H7 (cell line): ENCODE results near the gene PRPH2. TPM values are rescaled to one million over a fixed set of nuclear protein-coding genes. Genes with fewer than 3 reads are reported as not detected.
"Not testable (repeated sequence)": the region's sequence is repeated elsewhere in the genome, so short reads cannot be mapped to it uniquely, and the experiment has no call there.

Experiments
- DNase-seq: peaks from one replicate; pipeline ENCODE4 v3.0.0; 2012
- H3K27me3 ChIP-seq: 2 replicates; pipeline ENCODE4 v1.6.0; 2011; ENCODE audit warnings: mild to moderate bottlenecking, low read length; ENCODE audit not compliant: control insufficient read depth, insufficient read depth
- H3K36me3 ChIP-seq: replicated peaks from 2 replicates; pipeline ENCODE4 v1.5.1; 2011; ENCODE audit warnings: low read length; ENCODE audit not compliant: control insufficient read depth, insufficient read depth
- H3K4me3 ChIP-seq: 2 replicates; pipeline ENCODE4 v1.5.1; 2011; ENCODE audit warnings: low read depth, mild to moderate bottlenecking, control low read depth, low read length, moderate library complexity; ENCODE audit not compliant: insufficient read depth
- total RNA-seq: library from RNA; depleted of rRNA; stranded (reverse); fragments of >200 nt; shearing (Covaris generic); gene quantifications from 2 replicates; pipeline ENCODE4 v1.2.3, GENCODE V29; 2014

The PRPH2 gene
- total RNA-seq, 1 experiment from 2014 or later: 1.2 TPM

GRCh38 chr6:42724825-42725224, 2.4 kb upstream of the PRPH2 start:
- H3K36me3 ChIP-seq: no peaks in the 10 kb centered on the region
- DNase-seq: no peak
- H3K4me3 ChIP-seq: no peak overlapping the region
- H3K27me3 ChIP-seq: no peaks in the 10 kb centered on the region

GRCh38 chr6:42720739-42721138, 1.7 kb downstream of the PRPH2 start:
- no peak for DNase-seq
- Histone ChIP-seq H3K4me3 (no peak overlapping the region), H3K36me3 (no peaks in the 10 kb centered on the region), H3K27me3 (no peaks in the 10 kb centered on the region)

GRCh38 chr6:42715871-42716270, 6.5 kb downstream of the PRPH2 start:
- no peak overlapping the region for H3K4me3 ChIP-seq
- H3K36me3 ChIP-seq: no peaks in the 10 kb centered on the region
- DNase-seq: no peak
- no peaks in the 10 kb centered on the region; the same call in 1 of the 2 replicates for H3K27me3 ChIP-seq

- DNase-seq: no peak
Observed at GRCh38 chr6:42714098-42714761, 8.2 kb downstream of the PRPH2 start.

GRCh38 chr6:42711930-42712329, 10.5 kb downstream of the PRPH2 start:
- no peak overlapping the region for H3K4me3 ChIP-seq
- no peaks in the 10 kb centered on the region; the same call in 1 of the 2 replicates for H3K27me3 ChIP-seq
- no peak for DNase-seq
- no peaks in the 10 kb centered on the region for H3K36me3 ChIP-seq

More at GRCh38 chr6:42714098-42714761, 8.2 kb downstream of the PRPH2 start:
- no peaks in the 10 kb centered on the region; the same call in 1 of the 2 replicates for H3K27me3 ChIP-seq
- no peaks in the 10 kb centered on the region for H3K36me3 ChIP-seq
- H3K4me3 ChIP-seq: no peak overlapping the region

- Histone ChIP-seq H3K4me3 (no peak overlapping the region), H3K27me3 (no peaks in the 10 kb centered on the region; the same call in 1 of the 2 replicates), H3K36me3 (no peaks in the 10 kb centered on the region)
- DNase-seq: peak; percentile 68
Observed at GRCh38 chr6:42710316-42710715, 12.1 kb downstream of the PRPH2 start.

GRCh38 chr6:42709871-42710270, 12.5 kb downstream of the PRPH2 start:
- Histone ChIP-seq H3K27me3 (no peaks in the 10 kb centered on the region; the same call in 1 of the 2 replicates), H3K4me3 (no peak overlapping the region), H3K36me3 (no peaks in the 10 kb centered on the region)
- no peak for DNase-seq

GRCh38 chr6:42708096-42708495, 14.3 kb downstream of the PRPH2 start:
- no peak overlapping the region for H3K4me3 ChIP-seq
- DNase-seq: no peak
- no peaks in the 10 kb centered on the region; the same call in 1 of the 2 replicates for H3K27me3 ChIP-seq
- H3K36me3 ChIP-seq: no peaks in the 10 kb centered on the region

GRCh38 chr6:42707595-42707994, 14.8 kb downstream of the PRPH2 start:
- Histone ChIP-seq H3K27me3 (no peaks in the 10 kb centered on the region; the same call in 1 of the 2 replicates), H3K36me3 (no peaks in the 10 kb centered on the region), H3K4me3 (no peak overlapping the region)
- no peak for DNase-seq

- no peak for DNase-seq
- H3K4me3 ChIP-seq: no peak overlapping the region
- no peaks in the 10 kb centered on the region for H3K27me3 ChIP-seq
- H3K36me3 ChIP-seq: no peaks in the 10 kb centered on the region
Observed at GRCh38 chr6:42704937-42705374, 17.4 kb downstream of the PRPH2 start.

GRCh38 chr6:42704251-42704936, 18.0 kb downstream of the PRPH2 start:
- H3K27me3 ChIP-seq: no peaks in the 10 kb centered on the region
- H3K4me3 ChIP-seq: peak overlapping the region; percentile 56
- H3K36me3 ChIP-seq: no peaks in the 10 kb centered on the region
- peak; percentile 73 for DNase-seq

- not testable (repeated sequence) for H3K36me3 ChIP-seq, H3K4me3 ChIP-seq, DNase-seq, H3K27me3 ChIP-seq
Observed at GRCh38 chr6:42702786-42703185, 19.6 kb downstream of the PRPH2 start.

- no peaks in the 10 kb centered on the region for H3K27me3 ChIP-seq
- no peaks in the 10 kb centered on the region for H3K36me3 ChIP-seq
- DNase-seq: no peak
- no peak overlapping the region for H3K4me3 ChIP-seq
Observed at GRCh38 chr6:42702200-42702599, 20.2 kb downstream of the PRPH2 start.

GRCh38 chr6:42698217-42698616, 24.2 kb downstream of the PRPH2 start:
- DNase-seq: peak; percentile 54
- no peak overlapping the region for H3K4me3 ChIP-seq
- peaks cover 1% of the 10 kb centered on the region for H3K36me3 ChIP-seq

GRCh38 chr6:42697268-42697655, 25.1 kb downstream of the PRPH2 start:
- peaks cover 1% of the 10 kb centered on the region for H3K36me3 ChIP-seq
- H3K4me3 ChIP-seq: no peak overlapping the region
- no peak for DNase-seq
- H3K27me3 ChIP-seq: no peaks in the 10 kb centered on the region

More at GRCh38 chr6:42698217-42698616, 24.2 kb downstream of the PRPH2 start:
- no peaks in the 10 kb centered on the region for H3K27me3 ChIP-seq
